ENCODE data around the gene DUSP5.
"Not testable (repeated sequence)": the region's sequence is repeated elsewhere in the genome, so short reads cannot be mapped to it uniquely, and the experiment has no call there.

DUSP5 gene, protein sequence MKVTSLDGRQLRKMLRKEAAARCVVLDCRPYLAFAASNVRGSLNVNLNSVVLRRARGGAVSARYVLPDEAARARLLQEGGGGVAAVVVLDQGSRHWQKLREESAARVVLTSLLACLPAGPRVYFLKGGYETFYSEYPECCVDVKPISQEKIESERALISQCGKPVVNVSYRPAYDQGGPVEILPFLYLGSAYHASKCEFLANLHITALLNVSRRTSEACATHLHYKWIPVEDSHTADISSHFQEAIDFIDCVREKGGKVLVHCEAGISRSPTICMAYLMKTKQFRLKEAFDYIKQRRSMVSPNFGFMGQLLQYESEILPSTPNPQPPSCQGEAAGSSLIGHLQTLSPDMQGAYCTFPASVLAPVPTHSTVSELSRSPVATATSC

DNA sequence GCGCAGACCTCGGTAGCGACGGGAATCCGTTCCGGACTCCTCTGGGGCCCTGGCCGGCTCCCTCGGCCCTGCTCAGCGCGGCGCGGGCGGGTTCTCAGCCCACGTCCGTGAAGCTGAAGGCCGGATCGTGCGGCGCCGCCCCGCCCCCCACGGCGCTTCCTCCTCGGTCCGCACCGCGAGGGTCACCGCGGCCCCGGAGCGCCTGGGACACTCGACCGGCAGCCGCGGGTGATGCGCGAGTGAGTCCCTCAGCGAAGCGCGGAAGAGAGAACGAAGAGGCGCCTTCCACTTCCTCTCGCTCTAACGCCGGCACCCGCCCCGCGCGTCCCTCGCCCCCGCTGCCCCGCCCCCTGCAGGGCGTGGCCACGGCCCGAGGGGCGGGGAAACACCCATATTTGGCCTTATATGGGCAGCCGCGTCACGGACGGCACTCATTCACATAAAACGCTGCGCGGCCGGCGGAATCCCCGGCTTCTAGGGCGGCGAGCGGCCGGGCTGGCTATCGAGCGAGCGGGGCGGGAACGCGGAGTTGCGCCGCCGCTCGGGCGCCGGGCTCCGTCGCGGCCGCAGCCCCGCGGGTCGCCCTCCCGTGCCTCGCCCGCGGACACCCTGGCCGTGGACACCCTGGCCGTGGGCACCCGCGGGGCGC, at the start of gene DUSP5:
Gene DUSP5 (plus strand): TSS at position 470 of the 649 bp plus-strand sequence. CDS start 215 bp downstream, outside the sequence.
- peak; percentile 90 to 94 (median 92) for DNase-seq (ENCODE audit: low read depth in 2 of 3, low spot score in 1 of 3)

DNA sequence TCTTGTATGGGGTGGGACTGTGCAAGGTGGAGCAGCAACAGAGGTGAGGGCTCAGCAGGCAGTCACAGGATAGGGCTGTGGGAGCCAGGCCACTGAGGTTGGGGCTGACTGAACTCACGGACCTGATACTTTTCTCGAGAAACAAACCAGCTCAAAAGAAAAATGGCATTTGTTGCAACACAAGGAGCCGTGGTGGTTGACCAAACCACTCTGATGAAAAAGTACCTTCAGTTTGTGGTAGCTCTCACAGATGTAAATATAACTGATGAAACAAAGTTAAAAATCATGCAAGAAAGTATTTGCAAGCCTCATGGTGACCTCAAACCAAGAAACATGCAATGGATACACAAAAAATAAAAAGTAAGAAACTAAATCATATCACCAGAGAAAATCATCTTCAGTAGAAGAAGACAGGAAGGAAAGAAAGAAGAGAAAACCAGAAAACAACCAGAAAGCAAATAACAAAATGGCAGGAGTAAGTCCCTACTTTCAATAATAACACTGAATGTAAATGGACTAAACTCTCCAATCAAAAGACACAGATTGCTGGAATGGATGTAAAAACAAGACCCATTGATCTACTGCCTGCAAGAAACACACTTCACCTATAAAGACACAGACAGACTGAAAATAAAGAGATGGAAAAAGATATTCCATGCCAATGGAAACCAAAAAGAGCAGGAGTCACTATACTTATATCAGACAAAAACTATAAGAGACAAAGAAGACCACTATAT, 48.9 kb upstream of the DUSP5 start:
- DNase-seq (ENCODE audit: low read depth in 2 of 3, low spot score in 1 of 3): no peak

DNA sequence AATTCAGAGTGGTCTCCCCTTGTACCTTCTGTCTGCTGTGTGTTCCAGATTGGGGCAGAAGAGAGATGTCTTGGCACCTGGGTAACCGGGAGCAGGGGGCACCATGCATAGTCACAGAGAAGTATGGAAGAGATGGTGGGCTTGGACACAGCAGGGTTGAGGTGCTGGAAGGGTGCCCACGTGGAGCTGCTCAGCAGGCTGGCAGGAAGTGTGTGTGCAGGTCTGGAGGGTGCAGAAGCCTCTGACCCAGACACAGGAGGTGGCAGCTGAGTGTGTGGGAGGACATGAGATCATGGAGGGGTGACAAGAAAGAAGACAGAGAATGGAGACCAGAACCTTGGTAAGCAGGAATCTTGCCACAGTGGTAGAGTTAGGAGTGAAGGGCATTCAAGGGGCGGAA, 42.3 kb upstream of the DUSP5 start:
- DNase-seq (ENCODE audit: low read depth in 2 of 3, low spot score in 1 of 3): peak in 1 of 3 donors; percentile 11

DNA sequence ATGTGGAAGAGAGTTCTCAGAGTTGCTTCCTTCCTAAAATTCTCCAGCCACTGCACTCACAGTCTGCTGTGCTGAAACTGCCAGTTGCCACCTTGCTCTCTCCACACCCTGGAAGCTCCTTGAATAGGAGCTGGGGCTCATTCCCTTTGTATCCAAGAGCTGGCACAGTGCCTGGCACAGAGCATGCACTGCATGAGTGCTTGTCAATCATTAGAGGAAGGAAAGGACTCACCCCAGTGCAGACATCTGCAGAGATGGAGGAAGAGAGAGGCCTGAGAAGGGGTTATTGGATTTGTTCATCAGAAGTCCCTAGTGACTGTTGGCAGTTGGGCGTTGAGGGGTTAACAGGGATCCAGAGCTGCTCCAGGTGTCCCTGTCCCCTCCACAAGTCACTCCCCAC, 41.7 kb upstream of the DUSP5 start:
- DNase-seq (ENCODE audit: low read depth in 2 of 3, low spot score in 1 of 3): no peak

DNA sequence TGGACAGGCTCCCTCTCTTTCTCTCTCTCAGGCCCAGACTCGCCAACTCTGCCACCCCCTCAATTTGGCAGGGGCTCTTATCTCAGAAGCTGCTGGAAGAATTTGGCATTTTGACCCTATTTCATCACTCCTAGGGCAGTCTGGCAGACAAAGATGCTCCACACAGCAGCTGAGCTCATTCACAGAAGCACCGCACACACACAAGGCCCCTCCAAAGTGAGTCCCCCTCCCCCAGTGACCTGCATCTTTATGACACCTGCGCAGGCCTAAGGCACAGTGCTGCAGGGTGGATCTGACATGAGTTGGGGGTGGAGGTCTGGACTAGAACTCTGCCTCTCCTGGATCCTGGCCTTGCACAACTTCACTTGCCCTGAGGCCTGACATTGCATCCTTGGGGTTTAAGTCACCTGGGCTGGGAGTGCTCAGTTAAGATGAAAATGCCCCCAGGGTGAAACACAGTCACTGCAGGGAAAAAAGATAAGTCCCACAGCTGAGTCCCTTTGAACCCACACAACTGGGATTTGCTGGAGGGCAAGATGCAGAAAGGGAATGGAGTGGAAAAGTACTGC, 41.1 kb upstream of the DUSP5 start:
- DNase-seq (ENCODE audit: low read depth in 2 of 3, low spot score in 1 of 3): no peak

DNA sequence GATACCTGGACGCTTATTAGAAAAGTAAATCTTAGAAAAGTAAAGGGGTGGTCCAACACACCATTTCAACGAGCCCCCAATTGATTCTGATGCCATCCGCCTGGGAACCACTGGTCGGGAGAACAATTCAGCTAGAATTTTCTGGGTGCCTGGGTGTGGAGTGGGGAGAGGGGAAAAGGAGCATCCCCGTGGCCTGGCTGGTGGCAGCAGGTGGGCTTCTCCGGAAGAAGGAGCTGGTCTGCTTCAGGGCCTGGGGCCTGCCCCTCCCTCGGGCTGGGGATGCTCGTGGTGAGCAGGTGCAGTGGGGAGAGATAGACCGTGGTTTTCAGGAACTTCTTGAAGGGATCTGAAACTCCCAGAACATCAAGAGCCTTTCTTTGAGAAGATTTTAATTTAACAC, 39.9 kb upstream of the DUSP5 start:
- DNase-seq (ENCODE audit: low read depth in 2 of 3, low spot score in 1 of 3): no peak

DNA sequence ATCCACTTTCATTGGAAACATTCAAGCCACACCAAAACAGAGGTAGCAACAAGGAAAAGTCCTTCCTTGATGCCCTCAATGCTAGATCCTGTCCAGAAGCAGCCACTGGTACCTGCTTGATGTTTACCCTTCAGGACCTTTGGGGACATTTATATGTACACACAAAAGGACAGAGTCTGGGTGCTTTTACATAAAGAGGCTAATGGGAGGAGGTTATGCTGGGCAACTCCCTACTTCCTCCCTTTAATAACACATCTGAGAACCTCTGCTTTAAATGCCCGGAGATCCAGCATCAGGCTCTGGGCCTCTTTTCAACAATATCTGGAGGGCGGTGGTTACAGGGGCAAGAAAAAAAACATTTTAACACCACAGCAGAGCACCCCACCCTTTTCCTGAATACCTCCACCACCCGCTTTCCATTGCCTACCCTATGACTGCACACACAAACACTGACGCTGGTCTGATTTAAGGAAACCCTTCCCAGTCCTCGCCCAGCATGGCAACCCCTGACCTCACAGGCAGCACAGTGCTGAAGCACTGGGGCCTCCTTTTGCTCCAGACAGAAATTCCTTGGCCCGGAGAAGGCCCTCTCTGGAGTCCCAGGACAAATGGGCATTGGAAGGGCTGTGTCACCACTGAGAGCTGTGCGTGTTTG, 39.3 kb upstream of the DUSP5 start:
- DNase-seq (ENCODE audit: low read depth in 2 of 3, low spot score in 1 of 3): no peak

DNA sequence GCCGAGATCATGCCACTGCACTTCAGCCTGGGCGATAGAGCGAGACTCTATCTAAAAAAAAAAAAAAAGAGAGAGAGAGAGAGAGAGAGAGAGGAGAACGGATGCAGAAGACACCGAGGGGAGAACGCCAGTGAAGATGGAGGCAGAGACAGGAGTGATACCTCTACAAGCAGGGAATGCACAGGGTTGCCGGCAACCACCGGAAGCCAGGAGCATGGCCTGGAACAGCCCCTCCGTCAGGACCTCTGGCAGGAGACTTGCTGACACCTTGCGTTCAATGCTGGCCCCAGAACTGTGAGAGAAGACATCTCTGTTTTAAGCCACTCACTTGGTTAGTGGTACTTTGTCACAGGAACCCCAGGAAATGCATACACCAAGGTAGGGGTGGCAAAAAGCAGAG, 38.1 kb upstream of the DUSP5 start:
- no peak for DNase-seq (ENCODE audit: low read depth in 2 of 3, low spot score in 1 of 3)

DNA sequence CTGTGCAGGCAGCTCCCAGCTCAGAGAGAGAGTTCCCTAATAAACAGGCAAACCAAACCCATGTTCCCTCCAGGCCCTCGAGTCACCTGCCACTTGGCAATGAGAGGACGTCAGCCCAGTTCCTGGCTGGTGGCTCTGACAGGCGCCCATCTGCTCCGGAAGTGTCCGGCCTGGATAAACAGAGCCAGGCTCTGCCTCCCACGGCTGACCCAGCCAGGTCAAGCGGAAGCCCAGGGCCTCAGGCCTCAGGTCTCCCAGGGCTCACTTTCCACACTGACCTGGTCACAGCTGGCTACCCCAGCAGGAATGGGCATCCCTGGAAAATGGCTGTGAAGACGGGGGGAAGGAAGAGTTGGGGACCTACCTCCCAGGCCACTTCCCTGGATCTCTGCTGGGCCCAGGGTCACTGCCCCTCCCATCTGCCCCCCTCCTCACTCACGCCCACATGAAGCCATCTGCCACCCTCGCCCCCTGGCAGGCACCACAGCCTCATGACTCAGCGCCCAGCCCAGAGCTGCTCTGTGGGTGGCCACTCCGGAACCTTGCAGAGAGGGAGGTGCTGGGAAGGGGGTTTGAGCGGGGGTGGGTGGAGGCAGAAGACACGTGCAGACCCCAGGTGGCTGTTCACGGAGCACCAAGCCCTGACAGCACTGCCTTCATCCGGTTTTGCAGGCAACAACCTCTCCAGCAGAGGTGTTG, 37.4 kb upstream of the DUSP5 start:
- DNase-seq (ENCODE audit: low read depth in 2 of 3, low spot score in 1 of 3): peak in 2 of 3 donors; percentile 9 to 13

DNA sequence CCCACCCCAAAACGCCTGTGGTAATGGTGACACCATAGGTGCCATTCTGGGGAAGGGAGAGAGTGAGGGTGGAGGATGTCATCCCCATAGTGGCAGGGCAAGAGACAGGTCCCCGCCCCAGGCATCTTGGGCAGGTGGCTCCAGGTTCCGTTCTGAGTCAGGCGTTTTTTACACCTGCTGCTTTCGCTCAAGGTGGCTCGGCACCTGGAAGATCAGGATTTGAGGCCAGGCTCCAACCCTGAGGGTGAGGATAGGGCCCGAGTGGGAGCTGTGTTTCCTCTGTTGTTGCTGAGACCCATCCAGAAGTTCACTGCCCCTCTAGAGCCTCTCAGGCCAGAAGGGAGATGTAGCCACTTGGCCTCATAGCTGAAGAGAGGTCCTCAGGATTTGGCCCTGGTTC, 36.6 kb upstream of the DUSP5 start:
- DNase-seq (ENCODE audit: low read depth in 2 of 3, low spot score in 1 of 3): no peak

DNA sequence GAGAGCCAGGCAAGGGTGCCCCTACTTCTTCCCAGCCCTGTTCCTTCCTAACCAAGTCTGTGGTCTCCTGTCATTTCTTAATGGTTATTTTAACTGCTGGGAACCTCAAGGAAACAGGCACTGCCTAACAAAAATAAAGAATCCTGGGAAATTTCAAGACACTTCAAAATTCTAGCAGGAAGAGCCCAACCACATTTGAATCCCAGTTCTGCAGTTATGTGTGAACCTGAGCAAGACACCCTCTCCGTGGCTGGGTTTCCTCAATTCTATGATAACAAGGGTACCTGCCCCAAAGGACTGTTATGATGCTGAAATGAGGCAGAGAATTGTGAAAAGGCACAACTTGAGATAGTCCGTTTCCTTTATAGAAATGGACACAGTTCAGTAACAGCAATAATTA, 36.2 kb upstream of the DUSP5 start:
- no peak for DNase-seq (ENCODE audit: low read depth in 2 of 3, low spot score in 1 of 3)

DNA sequence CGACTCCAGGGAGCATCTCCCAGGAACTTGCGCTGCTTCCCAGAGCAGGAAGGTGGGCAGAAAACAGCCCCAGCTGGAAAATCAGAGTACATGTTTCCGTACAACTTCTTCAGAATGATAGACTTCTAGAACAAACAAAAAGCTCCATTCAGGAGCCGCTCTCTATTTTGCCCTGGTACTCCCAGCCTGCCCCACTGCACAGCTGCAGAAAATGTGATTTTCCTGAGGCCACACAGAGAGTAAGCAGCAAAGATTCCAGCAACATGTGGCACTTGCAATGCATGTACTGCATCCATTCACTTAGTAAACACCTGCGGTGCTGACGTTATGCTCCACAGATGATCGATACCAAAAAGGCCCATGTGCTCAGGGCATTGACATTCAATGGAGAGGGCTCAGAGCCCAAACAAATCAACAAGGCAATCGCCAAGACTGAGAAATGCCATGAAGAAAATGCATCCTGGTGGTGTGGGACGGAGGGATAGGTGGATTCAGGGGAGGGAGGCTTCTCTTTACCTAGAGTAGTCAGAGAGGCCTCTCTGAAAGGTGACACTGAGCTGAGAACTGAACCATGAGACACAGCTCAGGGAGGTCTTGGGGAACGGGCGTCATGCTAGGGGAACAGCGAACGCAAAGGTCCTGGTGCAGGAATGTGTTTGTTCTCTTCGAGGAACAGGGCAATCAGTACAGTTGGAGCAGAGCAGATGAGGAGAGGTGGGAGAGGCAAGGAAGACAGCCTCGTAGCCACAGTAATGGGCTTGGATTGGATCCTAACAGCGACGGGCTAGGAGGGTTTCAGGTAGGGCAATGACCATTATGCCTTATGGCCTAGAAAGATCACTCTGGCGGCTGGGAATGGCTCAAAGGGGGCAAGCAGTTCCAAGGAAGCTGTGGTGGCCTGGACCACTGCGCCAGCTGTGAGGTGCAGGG, 35.3 kb upstream of the DUSP5 start:
- no peak for DNase-seq (ENCODE audit: low read depth in 2 of 3, low spot score in 1 of 3)

DNA sequence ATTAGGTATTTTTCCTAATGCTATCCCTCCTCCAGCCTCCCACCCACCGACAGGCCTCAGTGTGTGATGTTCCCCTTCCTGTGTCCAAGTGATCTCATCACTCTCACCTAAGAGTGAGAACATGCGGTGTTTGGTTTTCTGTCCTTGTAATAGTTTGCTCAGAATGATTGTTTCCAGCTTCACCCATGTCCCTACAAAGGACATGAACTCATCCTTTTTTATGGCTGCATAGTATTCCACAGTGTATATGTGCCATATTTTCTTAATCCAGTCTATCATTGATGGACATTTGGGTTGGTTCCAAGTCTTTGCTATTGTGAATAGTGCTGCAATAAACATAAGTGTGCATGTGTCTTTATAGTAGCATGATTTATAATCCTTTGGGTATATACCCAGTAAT, 29.4 kb upstream of the DUSP5 start:
- not testable (repeated sequence) for DNase-seq (ENCODE audit: low read depth in 2 of 3, low spot score in 1 of 3)

DNA sequence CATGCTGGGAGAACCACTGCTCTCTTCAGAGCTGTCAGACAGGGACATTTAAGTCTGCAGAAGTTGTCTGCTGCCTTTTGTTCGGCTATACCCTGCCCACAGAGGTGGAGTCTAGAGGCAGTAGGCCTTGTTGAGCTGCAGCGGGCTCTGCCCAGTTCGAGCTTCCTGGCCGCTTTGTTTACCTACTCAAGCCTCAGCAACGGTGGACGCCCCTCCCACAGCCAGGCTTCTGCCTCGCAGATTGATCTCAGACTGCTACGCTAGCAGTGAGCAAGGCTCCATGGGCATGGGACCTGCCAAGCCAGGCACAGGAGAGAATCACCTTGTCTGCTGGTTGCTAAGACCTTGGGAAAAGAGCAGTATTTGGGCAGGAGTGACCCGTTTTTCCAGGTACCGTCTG, 27.2 kb upstream of the DUSP5 start:
- DNase-seq (ENCODE audit: low read depth in 2 of 3, low spot score in 1 of 3): not testable (repeated sequence)

DNA sequence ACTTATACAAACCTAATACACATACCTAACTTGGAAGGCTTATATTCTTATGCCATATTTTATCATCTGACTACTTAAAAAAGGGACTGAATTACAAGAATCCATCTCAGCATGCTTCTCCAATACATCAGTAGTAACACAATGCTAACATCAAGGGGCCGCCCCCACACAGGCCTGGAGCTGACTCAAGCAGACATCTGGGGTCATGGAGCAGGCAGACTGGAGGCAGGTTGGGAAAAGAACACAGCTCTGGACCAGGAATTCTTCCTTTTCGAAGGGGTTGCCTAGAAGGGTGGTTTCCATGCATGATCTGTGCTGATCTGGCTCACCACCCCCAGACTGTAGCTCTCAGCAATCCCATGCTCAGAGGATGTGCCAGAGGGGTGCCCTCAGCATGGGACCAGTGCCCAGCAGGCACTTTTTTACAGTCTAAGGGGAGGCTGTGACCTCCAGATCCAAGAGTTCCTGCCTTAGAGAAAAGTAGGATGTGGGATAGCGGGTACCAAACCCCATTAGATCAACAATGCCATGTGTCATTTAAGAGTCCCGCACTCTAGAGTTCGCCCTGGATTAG, 26.1 kb upstream of the DUSP5 start:
- DNase-seq (ENCODE audit: low read depth in 2 of 3, low spot score in 1 of 3): no peak

DNA sequence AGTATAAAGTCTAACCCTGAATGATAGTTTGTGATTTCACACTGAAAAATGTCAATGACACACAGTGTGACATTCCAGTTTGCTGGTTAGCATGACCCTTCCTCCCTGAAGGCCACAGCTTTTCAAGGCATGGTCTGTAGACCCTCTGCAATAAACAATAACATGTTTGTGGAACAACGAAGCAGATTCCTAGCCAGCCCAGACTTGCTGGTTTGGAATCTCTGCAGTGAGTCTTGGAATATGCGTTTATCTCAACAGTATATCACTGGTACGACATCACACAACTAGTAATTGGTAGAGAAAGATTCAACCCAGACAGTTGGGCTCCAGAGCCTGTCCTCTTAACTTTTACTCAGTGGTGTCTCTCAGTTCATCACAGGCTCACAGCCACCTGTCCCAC, 23.7 kb upstream of the DUSP5 start:
- DNase-seq (ENCODE audit: low read depth in 2 of 3, low spot score in 1 of 3): no peak

DNA sequence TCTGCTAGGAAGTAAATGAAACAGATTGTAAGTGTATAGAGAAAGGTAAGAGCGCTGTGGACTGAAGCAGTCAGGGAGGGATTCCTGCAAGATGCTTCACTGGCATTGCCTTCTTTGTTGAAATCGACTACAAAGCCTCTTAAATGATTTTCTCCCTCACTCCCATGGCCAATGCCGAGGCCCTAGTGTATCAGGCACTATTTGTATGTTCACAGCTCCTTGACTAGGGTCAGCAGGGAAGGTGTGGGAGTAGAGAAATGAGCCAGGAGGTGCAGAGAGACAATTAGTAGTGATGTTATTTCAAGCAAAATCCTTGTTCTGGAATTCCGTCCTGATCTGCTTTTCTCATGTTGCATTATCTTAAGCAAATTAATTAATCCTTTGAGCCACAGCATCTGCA, 22.9 kb upstream of the DUSP5 start:
- DNase-seq (ENCODE audit: low read depth in 2 of 3, low spot score in 1 of 3): no peak

DNA sequence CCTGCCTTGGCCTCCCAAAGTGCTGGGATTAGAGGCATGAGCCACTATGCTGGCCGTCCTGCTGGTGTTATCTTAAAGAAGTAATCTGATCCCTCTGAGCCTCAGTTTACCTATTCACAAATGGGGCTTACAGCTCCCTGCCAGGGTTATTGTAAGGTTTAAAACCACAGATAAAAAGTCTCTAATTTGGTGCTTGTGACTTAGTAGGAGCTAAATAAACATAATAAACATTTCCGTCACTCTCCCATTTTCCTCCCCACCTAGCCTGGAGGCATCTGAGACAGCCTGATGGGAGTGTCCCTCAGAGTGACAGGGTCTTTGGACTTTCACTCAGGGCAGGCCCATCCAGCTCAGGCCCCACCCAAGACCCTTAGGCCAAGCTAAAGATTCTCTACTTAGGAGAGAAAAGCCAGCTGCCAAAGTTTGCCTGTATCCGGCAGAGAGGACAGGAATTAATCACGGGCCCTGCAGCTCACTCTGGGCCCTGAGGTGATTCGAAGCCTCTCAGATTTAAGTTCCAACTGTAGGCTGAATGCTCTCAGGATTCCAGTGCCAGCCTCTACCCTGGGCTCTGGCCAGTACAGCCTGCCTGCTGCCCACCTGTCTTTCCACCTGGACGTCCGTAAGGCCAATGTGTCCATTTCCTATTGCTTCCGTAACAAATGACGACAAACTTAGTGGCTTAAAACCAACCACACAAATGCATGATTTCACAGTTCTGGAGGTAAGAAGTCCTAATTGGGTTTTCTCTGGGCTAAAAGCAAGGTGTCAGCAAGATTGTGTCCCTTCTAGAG, 21.8 kb upstream of the DUSP5 start:
- DNase-seq (ENCODE audit: low read depth in 2 of 3, low spot score in 1 of 3): no peak

Measured in stimulated activated CD4-positive, alpha-beta T cell treated with anti-CD3 and anti-CD28 coated beads, Interleukin-12 subunit alpha, Interleukin-12 subunit beta, amount 100 ng/mL, for 48 hours (primary cell).